Endothelial cell (in vitro differentiated cells): ENCODE results near the gene FGGY. TPM values are rescaled to one million over a fixed set of nuclear protein-coding genes. Genes with fewer than 3 reads are reported as not detected.
"Not testable (repeated sequence)": the region's sequence is repeated elsewhere in the genome, so short reads cannot be mapped to it uniquely, and the experiment has no call there.

Source experiments
- DNase-seq: peaks from one replicate; pipeline ENCODE4 v3.0.0; 2021; ENCODE audit warnings: low spot score
- H3K27ac Mint-ChIP-seq: one replicate; pipeline ENCODE4 v1.8.0; 2021; ENCODE audit warnings: mixed read lengths, inconsistent platforms; ENCODE audit not compliant: unreplicated experiment
- H3K27me3 Mint-ChIP-seq: one replicate; pipeline ENCODE4 v1.8.0; 2021; ENCODE audit warnings: mild to moderate bottlenecking, moderate library complexity, mixed read lengths, inconsistent platforms; ENCODE audit not compliant: unreplicated experiment
- H3K36me3 Mint-ChIP-seq: one replicate; pipeline ENCODE4 v1.8.0; 2021; ENCODE audit warnings: mild to moderate bottlenecking, low read depth, mixed read lengths, inconsistent platforms; ENCODE audit not compliant: unreplicated experiment
- H3K4me1 Mint-ChIP-seq: one replicate; pipeline ENCODE4 v1.8.0; 2021; ENCODE audit warnings: mild to moderate bottlenecking, mixed read lengths, inconsistent platforms; ENCODE audit not compliant: unreplicated experiment
- H3K4me3 Mint-ChIP-seq: one replicate; pipeline ENCODE4 v1.8.0; 2021; ENCODE audit warnings: mild to moderate bottlenecking, mixed read lengths, inconsistent platforms; ENCODE audit not compliant: unreplicated experiment
- H3K9me3 Mint-ChIP-seq: one replicate; pipeline ENCODE4 v1.8.0; 2021; ENCODE audit warnings: mixed read lengths, inconsistent platforms; ENCODE audit not compliant: unreplicated experiment
- total RNA-seq: library from RNA; stranded (reverse); fragmentation: NEBNext Ultra II Directional; extraction: Animal tissue kit (Norgen Biotek cat#: 25700); gene quantifications from one replicate; pipeline ENCODE4 v1.2.1, GENCODE V29; 2021; ENCODE audit not compliant: unreplicated experiment
- TF ChIP-seq, protein P1 (sequence below): fragments of 200-600 bp; sonication (generic); IDR thresholded peaks from one replicate; pipeline ENCODE4 v1.5.0; 2021; ENCODE audit warnings: antibody characterized with exemption; ENCODE audit not compliant: unreplicated experiment

Gene FGGY
- total RNA-seq, 1 donor from 2014 or later = 41.2 TPM

DNA sequence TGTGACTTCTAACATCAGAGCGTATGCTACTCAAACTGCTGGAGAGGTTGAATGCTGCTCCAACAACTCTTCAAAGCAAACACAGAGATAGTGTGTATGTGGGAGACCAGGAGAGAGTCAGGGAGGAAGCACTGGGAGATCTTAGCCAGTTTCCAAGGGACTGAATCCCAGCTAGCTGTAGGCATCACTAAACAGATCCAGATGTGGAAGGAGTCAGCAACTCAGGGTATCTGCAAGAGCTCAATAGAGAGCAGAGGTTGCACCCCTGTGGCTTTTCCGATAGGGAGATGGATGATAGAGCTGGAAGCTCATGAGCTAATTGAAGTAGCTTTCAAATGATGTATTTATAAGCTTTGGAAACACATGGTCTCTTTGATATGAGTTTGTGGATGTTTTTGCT, 349.0 kb downstream of the FGGY start:
- Mint-ChIP-seq H3K9me3 (no peaks in the 10 kb centered on the region), H3K4me3 (no peak overlapping the region), H3K4me1 (no peaks in the 10 kb centered on the region), H3K36me3 (peaks cover 11% of the 10 kb centered on the region), H3K27me3 (peaks cover 2% of the 10 kb centered on the region), H3K27ac (no peak overlapping the region)
- TF ChIP-seq, protein P1, sequence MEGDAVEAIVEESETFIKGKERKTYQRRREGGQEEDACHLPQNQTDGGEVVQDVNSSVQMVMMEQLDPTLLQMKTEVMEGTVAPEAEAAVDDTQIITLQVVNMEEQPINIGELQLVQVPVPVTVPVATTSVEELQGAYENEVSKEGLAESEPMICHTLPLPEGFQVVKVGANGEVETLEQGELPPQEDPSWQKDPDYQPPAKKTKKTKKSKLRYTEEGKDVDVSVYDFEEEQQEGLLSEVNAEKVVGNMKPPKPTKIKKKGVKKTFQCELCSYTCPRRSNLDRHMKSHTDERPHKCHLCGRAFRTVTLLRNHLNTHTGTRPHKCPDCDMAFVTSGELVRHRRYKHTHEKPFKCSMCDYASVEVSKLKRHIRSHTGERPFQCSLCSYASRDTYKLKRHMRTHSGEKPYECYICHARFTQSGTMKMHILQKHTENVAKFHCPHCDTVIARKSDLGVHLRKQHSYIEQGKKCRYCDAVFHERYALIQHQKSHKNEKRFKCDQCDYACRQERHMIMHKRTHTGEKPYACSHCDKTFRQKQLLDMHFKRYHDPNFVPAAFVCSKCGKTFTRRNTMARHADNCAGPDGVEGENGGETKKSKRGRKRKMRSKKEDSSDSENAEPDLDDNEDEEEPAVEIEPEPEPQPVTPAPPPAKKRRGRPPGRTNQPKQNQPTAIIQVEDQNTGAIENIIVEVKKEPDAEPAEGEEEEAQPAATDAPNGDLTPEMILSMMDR = no peak
- DNase-seq = no peak

DNA sequence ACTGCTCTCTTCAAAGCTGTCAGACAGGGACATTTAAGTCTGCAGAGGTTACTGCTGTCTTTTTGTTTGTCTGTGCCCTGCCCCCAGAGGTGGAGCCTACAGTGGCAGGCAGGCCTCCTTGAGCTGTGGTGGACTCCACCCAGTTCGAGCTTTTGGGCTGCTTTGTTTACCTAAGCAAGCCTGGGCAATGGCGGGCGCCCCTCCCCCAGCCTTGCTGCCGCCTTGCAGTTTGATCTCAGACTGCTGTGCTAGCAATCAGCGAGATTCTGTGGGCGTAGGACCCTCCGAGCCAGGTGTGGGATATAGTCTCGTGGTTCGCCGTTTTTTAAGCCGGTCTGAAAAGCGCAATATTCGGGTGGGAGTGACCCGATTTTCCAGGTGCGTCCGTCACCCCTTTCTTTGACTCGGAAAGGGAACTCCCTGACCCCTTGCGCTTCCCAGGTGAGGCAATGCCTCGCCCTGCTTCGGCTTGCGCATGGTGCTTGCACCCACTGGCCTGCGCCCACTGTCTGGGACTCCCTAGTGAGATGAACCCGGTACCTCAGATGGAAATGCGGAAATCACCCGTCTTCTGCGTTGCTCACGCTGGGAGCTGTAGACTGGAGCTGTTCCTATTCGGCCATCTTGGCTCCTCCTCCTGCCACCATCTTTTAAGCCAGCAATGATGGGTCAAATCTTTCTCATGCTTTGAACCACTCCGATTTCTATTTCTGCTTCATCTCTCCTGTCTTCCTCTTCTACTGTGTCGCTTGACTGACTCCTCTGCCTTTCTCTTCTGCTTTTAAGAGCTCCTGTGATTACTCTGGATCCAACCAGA, 356.5 kb downstream of the FGGY start:
- H3K9me3 Mint-ChIP-seq, DNase-seq, H3K27me3 Mint-ChIP-seq, H3K27ac Mint-ChIP-seq, H3K4me1 Mint-ChIP-seq: not testable (repeated sequence)
- Mint-ChIP-seq H3K4me3 (peak overlapping the region; percentile 17), H3K36me3 (peaks cover 11% of the 10 kb centered on the region)

DNA sequence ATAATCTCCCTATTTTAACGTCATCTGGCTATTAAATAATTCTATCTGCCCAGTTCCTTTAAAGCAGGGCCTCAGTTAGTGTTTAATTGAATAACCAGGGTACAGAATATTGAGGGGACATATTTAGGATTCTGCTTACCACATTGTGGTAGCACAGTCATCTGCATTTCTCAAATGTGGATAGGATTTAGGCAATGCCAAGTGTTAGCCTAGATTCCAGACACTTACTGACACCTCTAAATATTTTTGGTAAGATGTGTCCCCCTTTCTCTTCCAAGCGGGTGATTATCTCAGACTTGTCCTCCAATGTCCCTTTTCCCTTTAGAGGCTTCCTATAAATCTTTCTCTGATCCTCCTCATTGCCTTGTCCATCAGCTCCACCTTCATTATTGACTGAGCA, 357.1 kb downstream of the FGGY start:
- H3K27me3 Mint-ChIP-seq = peaks cover 2% of the 10 kb centered on the region
- peak overlapping the region; percentile 17 for H3K4me3 Mint-ChIP-seq
- no peak for DNase-seq
- peaks cover 5% of the 10 kb centered on the region for H3K4me1 Mint-ChIP-seq
- TF ChIP-seq, protein P1 = no peak
- no peak overlapping the region for H3K27ac Mint-ChIP-seq
- peaks cover 11% of the 10 kb centered on the region for H3K36me3 Mint-ChIP-seq
- H3K9me3 Mint-ChIP-seq = no peaks in the 10 kb centered on the region

DNA sequence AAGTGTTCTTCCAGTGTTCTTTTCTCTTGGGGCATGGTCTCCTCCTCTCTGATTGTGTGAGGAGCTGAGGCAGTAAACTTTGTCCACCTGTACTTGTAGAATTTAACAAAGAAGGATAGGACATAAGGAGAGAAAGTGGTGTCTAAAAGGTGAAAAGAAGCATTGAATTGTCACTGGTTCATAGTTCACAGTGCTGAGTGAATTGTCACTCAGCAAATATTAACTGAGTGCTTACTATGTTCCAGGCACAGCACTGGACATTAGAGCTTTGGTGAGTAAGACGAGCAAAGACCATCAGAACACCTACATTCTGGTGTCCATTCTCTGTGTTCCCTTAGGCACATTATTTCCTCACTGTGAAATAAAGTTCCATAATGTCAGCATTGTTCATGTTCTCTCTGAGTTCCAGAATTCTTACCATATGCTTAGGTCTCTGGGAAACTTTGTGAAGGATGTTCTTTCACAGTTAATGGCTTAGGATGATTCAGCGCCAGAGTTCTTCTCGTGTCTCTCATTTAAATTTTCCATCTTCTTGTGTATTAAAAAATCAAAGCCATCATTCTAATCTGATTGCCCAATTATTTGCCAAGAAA, 361.1 kb downstream of the FGGY start:
- H3K4me3 Mint-ChIP-seq = no peak overlapping the region
- peaks cover 11% of the 10 kb centered on the region for H3K36me3 Mint-ChIP-seq
- TF ChIP-seq, protein P1 = no peak
- H3K9me3 Mint-ChIP-seq = no peaks in the 10 kb centered on the region
- H3K27ac Mint-ChIP-seq = no peak overlapping the region
- DNase-seq = no peak
- H3K27me3 Mint-ChIP-seq = peaks cover 2% of the 10 kb centered on the region
- H3K4me1 Mint-ChIP-seq = peaks cover 5% of the 10 kb centered on the region

DNA sequence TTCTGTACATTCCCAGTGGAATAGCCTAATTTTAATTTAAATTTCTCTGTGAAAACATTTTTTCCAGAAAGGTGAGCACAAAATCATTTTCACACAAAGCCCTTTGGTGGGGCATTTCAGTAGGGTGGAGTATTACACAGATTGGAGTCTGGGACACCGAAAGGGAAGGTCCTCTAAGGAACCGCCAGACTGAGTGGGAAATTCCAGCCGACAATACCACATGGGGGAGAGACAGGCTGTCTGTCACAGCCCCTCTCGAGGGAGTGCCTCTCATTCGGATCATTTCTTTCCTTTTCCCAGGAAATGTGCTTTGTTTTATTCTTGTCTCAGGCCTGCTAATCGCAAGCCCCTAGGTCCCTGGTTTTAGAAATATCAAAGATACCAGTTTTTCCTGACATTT, 367.3 kb downstream of the FGGY start:
- Mint-ChIP-seq H3K27ac (no peak overlapping the region), H3K36me3 (peaks cover 9% of the 10 kb centered on the region), H3K4me3 (no peak overlapping the region), H3K9me3 (no peaks in the 10 kb centered on the region), H3K27me3 (no peaks in the 10 kb centered on the region), H3K4me1 (no peaks in the 10 kb centered on the region)
- DNase-seq = no peak
- TF ChIP-seq, protein P1 = no peak
